ENCODE results near the gene AK5.
A peak's percentile ranks its signal among the peaks of the same experiment; 100 is the strongest.

AK5 gene, protein sequence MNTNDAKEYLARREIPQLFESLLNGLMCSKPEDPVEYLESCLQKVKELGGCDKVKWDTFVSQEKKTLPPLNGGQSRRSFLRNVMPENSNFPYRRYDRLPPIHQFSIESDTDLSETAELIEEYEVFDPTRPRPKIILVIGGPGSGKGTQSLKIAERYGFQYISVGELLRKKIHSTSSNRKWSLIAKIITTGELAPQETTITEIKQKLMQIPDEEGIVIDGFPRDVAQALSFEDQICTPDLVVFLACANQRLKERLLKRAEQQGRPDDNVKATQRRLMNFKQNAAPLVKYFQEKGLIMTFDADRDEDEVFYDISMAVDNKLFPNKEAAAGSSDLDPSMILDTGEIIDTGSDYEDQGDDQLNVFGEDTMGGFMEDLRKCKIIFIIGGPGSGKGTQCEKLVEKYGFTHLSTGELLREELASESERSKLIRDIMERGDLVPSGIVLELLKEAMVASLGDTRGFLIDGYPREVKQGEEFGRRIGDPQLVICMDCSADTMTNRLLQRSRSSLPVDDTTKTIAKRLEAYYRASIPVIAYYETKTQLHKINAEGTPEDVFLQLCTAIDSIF
- 0 to 1.5 (median 0.25) reads per million in 18 experiments for total RNA-seq

DNA sequence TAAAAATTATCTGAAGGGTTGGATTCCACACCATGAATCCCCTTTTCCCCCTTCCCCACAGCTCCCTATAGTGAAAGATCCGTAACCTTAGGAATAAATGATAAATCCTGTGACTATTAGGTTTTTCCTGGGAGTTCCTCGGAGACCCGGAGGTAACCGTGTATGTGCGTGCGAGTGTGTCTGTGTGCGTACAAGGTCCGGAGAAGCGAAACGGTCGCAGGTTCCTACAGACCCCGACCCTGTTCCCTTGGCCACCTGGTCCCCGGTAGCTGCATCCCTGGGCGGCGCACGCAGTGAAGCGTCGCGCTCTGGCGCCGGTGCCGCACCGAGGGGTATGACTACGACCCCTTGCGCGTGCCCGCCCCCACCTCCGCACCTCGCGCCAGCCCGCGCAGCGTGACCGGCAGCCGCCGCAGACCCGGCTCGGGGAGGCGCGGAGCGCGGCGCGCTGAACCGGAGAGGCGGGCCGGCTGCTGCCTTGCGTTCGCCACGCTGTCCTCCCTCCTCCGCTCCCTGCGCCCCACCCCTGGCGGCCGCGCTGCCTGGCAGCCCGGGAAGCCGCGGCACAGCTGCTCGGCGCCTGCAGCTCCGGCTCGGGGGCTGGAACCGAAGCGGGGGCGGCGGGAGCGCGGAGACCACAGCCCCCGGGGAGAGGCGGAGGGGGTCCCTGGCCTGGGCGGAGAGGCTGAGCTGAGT is at the start of gene AK5:
TSS of gene AK5 (plus strand) at position 529 of the 696 bp plus-strand sequence. CDS start 295 bp downstream, outside the sequence.
- DNase-seq, result peak in 1 of 2 donors; percentile 41

DNA sequence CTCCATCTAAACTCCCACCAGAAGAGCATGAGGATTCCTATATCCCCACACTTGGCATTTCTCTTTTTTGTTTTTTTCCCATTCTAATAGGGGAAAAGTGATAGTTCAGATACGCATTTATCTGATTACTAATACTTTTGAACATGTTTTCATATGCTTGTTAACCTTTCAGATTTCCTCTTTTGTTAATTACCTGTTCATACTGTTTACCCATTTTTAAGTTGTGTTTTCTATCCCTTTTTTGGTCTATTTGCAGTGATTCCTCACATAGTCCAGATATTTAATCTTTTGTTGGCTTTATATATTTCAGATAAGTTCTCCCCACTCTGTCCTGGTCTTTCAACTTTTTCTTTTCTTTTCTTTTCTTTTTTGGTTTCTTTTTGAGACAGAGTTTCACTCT is 49.0 kb upstream of the AK5 start:
- no peak for DNase-seq

DNA sequence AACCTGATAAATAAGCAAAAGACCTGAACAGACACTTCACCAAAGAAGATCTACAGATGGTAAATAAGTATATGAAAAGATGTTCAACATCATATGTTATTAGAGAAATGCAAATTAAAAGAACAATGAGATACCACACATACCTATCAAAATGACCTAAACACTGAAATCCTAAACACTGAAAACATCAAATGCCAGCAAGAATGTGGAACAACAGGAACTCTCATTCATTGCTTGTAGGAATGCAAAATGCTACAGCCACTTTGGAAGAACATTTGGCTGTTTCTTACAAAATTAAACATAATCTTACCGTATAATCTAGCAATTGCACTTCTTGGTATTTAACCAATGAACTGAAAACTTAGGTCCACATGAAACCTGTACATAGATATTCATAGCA is 47.7 kb upstream of the AK5 start:
- DNase-seq, result no peak

DNA sequence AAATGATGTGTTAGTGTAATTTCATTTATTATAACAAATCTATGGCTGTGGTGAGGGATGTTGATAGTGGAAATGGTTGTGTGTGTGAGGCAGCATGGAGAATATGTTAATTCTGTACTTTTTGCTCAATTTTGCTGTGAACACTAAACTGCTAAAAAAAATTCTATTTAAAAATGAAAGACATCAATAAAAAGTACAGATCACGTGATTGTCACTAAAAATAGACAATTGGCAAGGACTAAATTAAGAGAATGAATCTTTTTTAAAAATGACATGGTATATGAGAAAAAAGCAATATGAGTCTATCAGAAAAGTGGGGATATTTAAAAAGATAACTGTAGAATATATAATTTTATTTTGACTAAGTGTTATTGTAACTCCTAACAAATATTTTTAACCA is 46.9 kb upstream of the AK5 start:
- no peak for DNase-seq

DNA sequence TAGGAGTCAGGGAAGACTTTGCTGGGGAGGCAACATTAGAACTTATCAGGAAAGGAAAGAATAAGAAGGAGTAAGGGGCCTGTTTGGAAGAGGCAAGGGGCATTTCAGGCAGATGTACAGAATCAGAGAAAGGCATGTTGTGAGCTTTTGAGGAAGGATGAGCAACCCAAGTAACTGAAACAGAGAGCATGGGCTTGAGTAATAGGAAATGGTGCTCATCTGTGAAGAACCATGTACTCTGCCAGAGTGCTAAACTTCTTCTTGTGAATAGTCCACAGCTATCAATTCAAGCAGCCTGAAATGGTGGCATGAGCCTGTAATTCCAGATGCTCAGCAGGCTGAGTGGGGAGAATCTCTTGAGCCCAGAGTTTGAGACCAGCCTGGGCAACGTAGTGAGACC is 43.4 kb upstream of the AK5 start:
- peak; percentile 27 to 40 for DNase-seq

DNA sequence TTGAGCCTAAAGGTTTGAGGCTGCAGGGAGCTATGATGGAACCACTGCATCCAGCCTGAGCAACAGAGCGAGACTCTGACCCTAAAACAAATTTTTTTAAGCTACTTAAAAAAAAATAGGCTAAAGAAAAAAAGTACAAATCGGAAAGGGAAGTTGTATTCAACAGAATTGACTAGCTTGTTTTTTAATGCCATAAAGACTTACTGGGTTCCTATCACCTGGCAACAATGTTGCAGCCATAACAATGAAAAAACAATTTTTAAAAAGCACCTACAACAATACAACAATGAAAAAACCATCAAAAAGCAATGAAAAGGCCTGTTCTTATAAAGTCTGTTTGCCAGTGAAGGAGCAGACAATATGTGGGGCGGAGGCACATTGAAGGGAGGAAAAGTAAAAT is 42.5 kb upstream of the AK5 start:
- DNase-seq, result no peak

DNA sequence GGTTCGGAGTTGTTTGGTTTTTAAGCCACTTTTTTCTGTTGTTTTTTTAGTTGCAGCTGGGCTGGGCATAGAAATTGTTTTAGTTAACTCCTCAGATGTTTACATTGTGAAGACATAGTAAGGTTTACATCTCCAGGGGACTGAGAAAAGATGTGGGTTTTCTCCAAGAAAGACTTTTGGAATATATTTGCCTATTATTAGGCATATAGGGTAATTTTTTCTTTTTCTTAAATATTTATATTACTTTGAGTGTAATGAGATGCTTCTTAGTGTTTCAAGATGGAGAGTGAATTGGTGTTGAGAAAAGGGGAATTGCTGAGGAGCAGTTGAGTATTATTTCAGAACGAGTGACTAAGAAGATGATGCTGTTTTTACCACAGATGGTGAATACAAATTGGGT is 36.0 kb upstream of the AK5 start:
- no peak for DNase-seq

DNA sequence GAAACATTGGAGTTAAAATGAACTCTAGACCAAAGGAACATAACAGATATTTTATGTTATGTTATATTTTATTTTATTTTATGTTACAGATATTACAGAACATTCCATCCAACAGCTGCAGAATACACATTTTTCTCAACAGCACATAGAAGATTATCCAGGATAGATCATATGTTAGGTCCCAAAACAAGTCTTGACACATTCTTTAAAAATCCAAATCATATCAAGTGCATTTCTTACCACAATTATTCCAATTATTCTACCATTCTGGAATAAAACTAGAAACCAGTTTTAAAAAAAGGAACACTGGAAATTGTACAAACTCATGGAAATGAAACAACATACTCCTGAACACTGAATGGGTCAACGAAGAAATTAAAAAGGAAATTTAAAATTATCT is 31.7 kb upstream of the AK5 start:
- no peak for DNase-seq

DNA sequence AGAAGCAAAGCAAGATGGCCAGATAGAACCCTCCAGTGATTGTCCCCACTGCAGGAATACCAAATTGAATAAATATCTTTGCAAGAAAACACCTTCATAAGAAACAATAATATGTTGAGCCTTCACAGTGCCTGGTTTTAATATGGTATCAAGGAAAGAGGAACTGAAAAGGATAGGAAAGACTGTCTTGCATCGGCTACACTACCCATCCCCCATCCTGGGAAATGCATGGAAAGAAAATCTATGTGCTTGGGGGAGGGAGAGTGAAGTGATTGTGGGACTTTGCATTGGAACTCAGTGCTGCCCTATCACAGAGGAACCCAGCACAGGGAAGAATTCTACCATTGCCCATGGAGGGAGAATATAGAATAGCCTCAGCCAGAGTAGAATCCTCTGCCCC is 28.6 kb upstream of the AK5 start:
- no peak for DNase-seq

DNA sequence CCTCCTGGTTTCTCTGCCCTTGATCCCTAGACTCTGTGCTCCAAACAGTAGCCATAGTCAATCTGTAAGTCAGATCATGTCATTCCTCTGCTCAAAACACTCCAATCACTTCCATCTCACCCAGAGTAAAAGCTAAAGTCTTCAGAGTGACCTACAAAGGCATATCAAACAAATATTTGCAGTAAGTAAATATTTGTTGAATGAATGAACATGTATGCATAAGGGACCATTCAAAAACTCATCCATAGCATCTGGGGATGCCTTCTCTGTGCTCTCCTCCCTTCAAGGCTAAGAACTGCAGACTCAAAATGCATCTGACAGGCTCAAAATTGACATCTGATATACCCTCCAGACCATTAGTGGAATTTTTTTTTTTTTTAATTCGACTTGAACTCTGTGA is 18.1 kb upstream of the AK5 start:
- DNase-seq, result no peak

DNA sequence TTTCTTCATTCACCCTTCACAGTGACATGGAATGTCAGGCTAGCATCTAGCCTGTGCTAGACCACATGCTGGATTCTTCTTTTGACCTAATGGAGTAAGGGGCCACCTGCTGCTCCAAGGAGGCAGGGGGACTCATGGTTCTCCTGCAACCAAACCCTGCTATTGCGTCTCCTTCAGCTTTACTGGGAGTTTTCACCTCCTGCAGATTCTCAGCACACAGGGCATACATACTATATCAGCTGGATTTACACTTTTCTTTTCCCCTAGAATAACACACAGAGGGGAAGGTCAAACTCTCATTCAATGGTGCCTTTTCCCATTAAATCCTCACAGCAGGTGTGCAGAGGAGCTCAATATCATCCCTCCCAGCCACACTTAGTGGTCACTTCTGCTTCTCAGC is 16.6 kb upstream of the AK5 start:
- no peak for DNase-seq

DNA sequence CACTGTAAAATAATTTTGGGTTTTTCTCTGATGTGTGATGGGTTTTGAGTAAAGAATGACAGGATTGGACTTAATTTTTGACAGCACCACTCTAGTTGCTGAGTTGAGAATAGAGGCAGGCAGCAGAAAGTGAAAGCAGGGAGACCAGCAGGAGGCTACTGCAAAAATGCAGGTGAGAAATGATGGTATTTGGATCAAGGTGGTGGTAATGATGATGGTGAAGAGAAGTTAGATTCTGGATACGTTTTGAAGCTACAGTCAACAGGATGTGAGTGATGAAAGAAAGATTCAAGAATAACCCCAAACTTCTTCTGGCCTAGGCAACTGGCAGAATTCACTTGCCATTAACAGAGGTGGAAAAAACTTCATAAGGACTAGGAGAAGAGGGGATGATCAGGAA is 14.8 kb upstream of the AK5 start:
- DNase-seq, result no peak

DNA sequence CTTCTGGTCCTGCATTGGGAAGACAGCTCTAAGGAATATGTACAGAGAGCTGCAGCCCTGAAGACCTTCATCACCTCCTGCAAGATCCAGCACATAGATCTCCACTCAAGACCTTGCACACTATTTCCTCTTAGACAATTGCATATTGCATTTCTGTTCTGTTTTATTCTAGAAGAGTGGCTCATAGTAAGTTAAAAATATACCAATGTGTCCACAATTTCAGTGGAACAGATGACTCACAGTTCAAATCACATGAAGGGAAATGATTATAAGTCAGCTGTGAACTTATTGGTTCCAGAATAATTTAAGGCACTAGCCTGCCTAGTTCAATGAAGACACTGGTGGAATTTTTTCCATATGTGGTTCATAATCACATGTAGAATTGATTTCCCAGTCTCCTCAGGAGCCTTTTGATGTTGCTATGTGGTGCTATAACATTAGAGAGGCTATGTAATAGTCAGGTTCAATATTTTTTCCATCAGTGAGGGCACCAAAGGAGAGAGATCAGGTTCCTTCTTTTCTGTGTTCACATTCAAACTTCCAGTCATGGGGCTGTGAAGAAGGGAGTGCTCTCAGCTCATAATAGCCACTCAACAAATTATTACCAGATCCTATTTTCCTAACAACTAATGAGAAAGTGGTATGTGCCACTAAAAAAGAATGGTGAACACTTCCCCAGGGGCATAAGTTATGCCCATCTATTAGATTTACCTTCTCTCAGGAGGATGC is 9.8 kb upstream of the AK5 start:
- peak; percentile 66 to 67 for DNase-seq

DNA sequence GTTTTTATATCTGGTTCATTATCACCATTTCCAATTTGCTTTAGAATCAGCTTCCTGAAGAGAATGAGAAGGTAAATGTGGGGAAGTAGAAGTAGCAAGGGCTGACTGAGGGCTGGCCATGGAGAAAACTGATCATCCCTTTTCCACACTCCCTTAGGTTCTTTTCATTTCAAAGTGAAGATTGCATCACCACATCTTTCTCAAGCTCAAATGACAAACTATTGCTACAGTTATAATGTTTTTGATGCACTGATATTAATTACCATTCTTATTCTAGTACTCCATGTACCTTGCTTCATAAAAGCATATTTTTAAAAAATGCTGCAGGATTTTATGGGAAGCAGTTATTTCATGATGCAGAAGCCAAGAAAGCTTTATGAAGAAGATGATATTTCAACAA is 7.9 kb upstream of the AK5 start:
- peak; percentile 21 to 23 for DNase-seq

DNA sequence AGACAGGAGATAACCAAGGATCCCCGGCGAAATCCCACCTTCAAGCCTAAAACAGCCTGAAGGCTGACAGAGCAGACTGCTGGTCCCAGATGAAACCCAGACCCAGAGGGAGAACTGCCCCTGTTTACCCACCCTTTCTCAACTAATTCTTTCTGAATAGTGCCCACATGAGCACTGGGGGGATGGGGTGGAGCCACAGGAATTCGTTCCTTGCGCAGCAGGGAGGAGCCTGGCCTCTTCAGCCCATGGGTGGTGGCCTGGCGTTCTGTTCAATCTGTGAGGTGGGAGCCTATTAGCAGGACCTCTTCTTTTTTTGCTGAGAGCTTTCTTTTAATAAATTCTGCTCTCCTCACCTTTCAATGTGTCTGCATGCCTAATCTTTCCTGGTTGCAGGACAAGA is 6.6 kb upstream of the AK5 start:
- no peak for DNase-seq

DNA sequence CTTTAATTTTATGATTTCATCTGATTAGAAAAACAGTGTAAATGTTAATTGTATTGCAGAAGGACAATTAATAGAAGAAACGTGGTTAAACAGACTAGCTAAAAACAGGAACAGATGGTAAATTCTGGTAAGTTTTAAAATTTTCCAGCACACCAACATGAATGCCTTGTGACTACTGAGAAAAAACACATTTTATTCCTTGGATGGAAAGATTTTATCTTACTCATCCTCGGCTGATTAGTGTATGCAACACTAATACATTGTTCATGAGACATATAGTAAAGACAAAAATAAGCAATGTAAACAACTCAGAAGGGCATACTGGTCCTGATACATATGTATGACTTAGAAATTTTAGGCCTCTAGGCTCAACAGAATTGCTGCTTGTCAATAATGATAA is 4.9 kb upstream of the AK5 start:
- no peak for DNase-seq

DNA sequence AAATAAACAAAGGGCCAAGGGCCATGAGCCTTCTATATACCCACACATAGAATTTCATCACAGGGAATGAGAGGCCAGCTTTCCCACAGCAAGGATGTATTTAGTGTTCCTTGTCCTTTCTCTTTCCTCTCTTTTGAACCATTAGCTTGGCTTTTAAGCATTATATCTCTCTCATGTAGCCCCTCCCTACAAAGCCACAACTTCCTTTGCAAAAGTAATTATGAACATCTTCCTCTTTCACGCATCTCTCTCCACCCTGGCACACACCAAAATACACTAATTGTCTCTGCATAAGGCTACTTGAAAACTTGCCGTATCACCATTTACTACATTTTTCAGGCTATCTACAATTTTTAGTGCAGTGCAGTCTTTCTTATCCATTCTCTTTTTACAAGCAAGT is 1.9 kb upstream of the AK5 start:
- DNase-seq, result peak in 1 of 2 donors; percentile 38

DNA sequence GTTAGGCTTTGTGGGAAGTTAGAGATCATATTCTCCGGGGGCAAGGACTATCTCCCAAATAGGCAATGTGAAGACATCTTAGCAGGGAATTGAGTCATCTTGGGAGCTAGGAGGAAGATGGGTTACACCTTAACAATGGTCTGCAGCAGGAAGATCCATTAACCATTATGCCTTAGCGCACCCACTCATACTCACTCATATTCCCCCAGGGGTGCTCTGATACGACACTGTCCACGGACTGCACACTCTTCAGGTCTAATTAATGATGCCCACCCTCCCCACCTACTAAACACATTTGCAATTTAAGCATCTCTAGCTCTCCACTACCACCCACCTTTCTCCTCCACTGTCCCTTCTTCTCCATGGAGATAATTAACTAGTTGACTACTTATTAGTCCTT is 857 bp upstream of the AK5 start:
- DNase-seq, result no peak

DNA sequence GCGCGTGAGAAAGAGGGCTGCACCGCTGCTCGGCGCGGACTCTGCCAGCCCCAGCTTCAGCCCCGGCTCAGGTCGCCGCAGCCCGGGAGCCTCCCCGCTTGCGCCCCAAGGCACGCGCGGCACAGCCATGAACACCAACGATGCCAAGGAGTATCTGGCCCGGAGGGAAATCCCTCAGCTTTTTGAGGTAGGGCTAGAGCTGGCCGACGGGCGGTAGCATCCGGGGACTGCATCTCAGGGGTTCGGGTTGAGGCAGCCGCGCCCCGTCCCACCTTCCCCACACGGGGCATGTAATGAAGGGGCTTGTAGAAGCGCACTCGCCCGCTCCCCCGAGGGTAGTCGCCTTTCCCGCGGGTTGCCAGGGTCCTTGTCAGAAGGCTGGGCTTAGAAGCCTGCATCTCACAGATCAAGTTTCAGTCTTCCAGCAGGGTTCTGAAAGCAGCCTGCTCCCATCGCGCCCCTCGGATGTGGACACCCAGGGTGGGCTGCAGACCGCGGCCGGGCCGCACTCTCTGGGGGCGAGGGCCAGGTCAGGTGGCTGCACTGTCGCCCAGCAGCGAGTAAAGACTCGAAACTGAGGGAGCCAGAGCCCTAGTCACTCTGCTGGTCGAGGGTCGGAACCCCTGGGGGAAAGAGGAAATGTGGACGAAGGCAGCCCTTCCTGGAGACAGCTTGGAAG is 507 bp downstream of the AK5 start:
- peak in 1 of 2 donors; percentile 6 for DNase-seq

DNA sequence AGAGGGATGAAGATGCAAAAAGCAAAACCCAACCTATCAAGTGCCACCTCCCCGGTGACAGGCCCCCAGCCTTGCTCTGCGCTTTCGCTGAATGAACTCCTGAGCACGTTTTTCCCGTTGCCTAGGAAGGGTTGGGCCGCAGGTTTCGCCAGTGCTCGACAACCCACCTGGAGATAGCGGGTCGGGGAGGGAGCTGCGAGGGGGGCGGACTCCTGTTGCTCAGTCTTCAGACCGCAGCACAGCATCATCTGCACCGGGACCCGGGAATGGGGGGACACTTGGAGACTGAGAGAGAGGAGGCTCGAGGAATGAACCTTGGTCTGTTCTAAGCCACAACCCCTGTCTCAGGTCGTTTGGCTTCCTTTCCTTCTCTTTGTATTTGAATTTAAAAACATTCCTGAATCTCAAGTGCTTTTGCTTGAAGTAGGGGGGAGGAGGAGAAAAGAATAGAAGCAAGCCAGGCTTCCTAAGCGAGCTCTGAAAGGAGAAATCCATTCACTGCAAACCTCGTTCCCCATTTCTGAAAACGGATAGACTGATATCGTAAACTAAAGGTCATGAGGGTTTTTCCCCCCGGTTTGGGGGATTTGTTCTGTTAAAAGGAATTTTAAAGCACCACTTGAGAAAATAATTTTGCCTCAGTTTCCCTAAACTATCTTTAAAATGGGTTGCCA is 1.2 kb downstream of the AK5 start:
- peak in 1 of 2 donors; percentile 1 for DNase-seq

DNA sequence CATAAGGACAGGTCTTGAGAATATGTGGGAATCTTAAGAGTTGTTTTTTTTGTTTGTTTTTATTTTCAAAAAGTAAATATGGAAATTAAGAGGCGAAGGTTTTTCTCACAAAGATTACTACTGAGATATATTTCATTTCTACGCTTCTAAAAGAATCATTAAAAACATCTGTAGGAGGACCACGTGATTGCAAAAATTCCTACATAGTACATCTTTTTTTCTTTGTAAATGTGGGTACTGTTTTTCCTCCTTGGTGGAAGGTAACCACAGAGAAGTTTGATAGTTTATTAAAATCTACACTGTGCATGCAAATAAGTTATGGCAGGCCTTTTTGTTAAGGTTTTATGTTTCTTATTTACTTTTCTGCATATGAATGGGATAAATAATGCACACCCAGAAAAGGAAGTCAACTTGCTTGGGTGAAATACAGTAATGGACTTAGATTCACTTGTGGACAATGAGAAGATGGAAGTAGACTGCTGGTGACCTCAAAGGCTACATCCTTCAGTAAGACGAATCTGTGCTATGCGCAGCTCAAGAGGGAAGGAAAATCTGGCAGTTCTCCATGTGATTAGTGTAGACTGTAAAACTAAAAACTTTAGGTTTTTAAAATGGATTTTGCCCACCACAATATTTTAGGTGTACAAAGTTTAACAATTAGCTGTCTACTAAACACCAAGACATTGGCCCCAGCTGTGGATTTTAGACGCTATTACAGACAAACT is 2.0 kb downstream of the AK5 start:
- peak; percentile 1 to 9 for DNase-seq

Measured in inflammatory macrophage (primary cell).